Endodermal cell (in vitro differentiated cells): Measurements from ENCODE around the gene VPS26C. TPM values are rescaled to one million over a fixed set of nuclear protein-coding genes. Genes with fewer than 3 reads are reported as not detected.

ENCODE experiments used
- DNase-seq: peaks from one replicate; pipeline ENCODE4 v3.0.0-alpha.2; 2017
- H3K27ac ChIP-seq: 2 replicates; pipeline ENCODE4 v1.5.1; 2013; ENCODE audit warnings: mild to moderate bottlenecking, low read depth, low read length, moderate library complexity
- H3K27me3 ChIP-seq: 2 replicates; pipeline ENCODE4 v1.6.1; 2013; ENCODE audit warnings: mild to moderate bottlenecking, low read length, moderate library complexity; ENCODE audit not compliant: insufficient read depth, control insufficient read depth, poor library complexity, severe bottlenecking
- H3K36me3 ChIP-seq: 2 replicates; pipeline ENCODE4 v1.7.0; 2013; ENCODE audit warnings: mild to moderate bottlenecking, low read length, moderate library complexity; ENCODE audit not compliant: control insufficient read depth, insufficient read depth
- H3K4me1 ChIP-seq: one replicate; pipeline ENCODE4 v1.7.0; 2013; ENCODE audit warnings: low read length; ENCODE audit not compliant: control insufficient read depth, insufficient read depth
- H3K4me3 ChIP-seq: 2 replicates; pipeline ENCODE4 v1.5.1; 2013; ENCODE audit warnings: mild to moderate bottlenecking, low read length, moderate library complexity
- H3K9ac ChIP-seq: 2 replicates; pipeline ENCODE4 v1.6.1; 2013; ENCODE audit warnings: mild to moderate bottlenecking, low read length, moderate library complexity; ENCODE audit not compliant: poor library complexity, severe bottlenecking; ENCODE audit errors: extremely low read depth
- H3K9me3 ChIP-seq: 2 replicates; pipeline ENCODE4 v1.6.1; 2013; ENCODE audit warnings: mild to moderate bottlenecking, low read length, moderate library complexity; ENCODE audit not compliant: control insufficient read depth
- H3K27ac Mint-ChIP-seq: 2 replicates; pipeline ENCODE4 v1.8.0; 2020; ENCODE audit warnings: mixed read lengths
- H3K27me3 Mint-ChIP-seq: 2 replicates; pipeline ENCODE4 v1.8.0; 2021; ENCODE audit warnings: mild to moderate bottlenecking, mixed read lengths; ENCODE audit not compliant: insufficient read depth
- H3K36me3 Mint-ChIP-seq: 2 replicates; pipeline ENCODE4 v1.8.0; 2020; ENCODE audit warnings: low read depth, mixed read lengths
- H3K4me1 Mint-ChIP-seq: 2 replicates; pipeline ENCODE4 v1.8.0; 2020; ENCODE audit warnings: mixed read lengths
- H3K4me3 Mint-ChIP-seq: 2 replicates; pipeline ENCODE4 v1.8.0; 2020; ENCODE audit warnings: mild to moderate bottlenecking, moderate library complexity, mixed read lengths
- H3K9me3 Mint-ChIP-seq: 2 replicates; pipeline ENCODE4 v1.8.0; 2020; ENCODE audit warnings: mild to moderate bottlenecking, mixed read lengths
- CTCF ChIP-seq: fragments of 200-600 bp; sonication (generic); conservative IDR thresholded peaks from 2 replicates; pipeline ENCODE4 v1.5.0; 2021; ENCODE audit warnings: antibody characterized with exemption, mild to moderate bottlenecking
- WGBS, 2 experiments: methylation state at CpG; one replicate each; pipeline versions ENCODE4 v1.1.5 to v1.1.7; 2013; ENCODE audit warnings: missing lambda C conversion rate in 2 of 2, mixed read lengths in 1 of 2; ENCODE audit not compliant: insufficient coverage in 1 of 2, insufficient read length in 1 of 2; 5-methylcytosine and 5-hydroxymethylcytosine counted together
- total RNA-seq, 2 donors: library from RNA; stranded (reverse); fragmentation: NEBNext Ultra II Directional in 1 of 2; extraction: Animal tissue kit (Norgen Biotek cat#: 25700) in 1 of 2; gene quantifications; 2 replicates in 1 of 2; 3 replicates in 1 of 2; pipeline ENCODE4 v1.2.1, GENCODE V29; 2021

VPS26C gene
- total RNA-seq, 2 donors from 2014 or later: 37.1 to 61.0 TPM

GRCh38 chr21:37243961-37244360, 23.2 kb downstream of the VPS26C start:
- no peaks in the 10 kb centered on the region for H3K9me3 ChIP-seq
- no peaks in the 10 kb centered on the region for H3K27me3 ChIP-seq
- Mint-ChIP-seq H3K9me3 (no peaks in the 10 kb centered on the region), H3K27ac (no peak overlapping the region), H3K4me3 (no peak overlapping the region), H3K36me3 (peaks cover 23% of the 10 kb centered on the region), H3K27me3 (no peaks in the 10 kb centered on the region), H3K4me1 (peaks cover 26% of the 10 kb centered on the region)
- H3K36me3 ChIP-seq: peaks cover 11% of the 10 kb centered on the region
- H3K4me3 ChIP-seq: no peak overlapping the region
- H3K9ac ChIP-seq: no peak overlapping the region
- H3K27ac ChIP-seq: no peak overlapping the region
- 96% methylated on average over 6 of the region's 6 CpGs for WGBS, 2 experiments
- peaks cover 3% of the 10 kb centered on the region for H3K4me1 ChIP-seq
- no peak for TF ChIP-seq CTCF
- no peak for DNase-seq

- WGBS, 2 experiments: 82 to 100% methylated on average over 2 to 6 of the region's 7 CpGs
- Mint-ChIP-seq H3K4me3 (no peak overlapping the region), H3K27ac (no peak overlapping the region), H3K27me3 (no peaks in the 10 kb centered on the region), H3K36me3 (peaks cover 28% of the 10 kb centered on the region), H3K9me3 (no peaks in the 10 kb centered on the region), H3K4me1 (peaks cover 25% of the 10 kb centered on the region)
- H3K9ac ChIP-seq: no peak overlapping the region
- no peak for DNase-seq
- no peaks in the 10 kb centered on the region for H3K27me3 ChIP-seq
- H3K36me3 ChIP-seq: peaks cover 33% of the 10 kb centered on the region
- TF ChIP-seq CTCF: no peak
- peaks cover 3% of the 10 kb centered on the region for H3K4me1 ChIP-seq
- H3K9me3 ChIP-seq: no peaks in the 10 kb centered on the region
- H3K27ac ChIP-seq: no peak overlapping the region
- no peak overlapping the region for H3K4me3 ChIP-seq
These were observed 25.7 kb downstream of the VPS26C start for GRCh38 chr21:37241426-37241825.

- H3K27ac Mint-ChIP-seq: no peak overlapping the region
- 87 to 90% methylated on average over 5 to 8 of the region's 8 CpGs for WGBS, 2 experiments
- peak; percentile 57 for DNase-seq
These were observed 26.2 kb downstream of the VPS26C start for GRCh38 chr21:37240978-37241377.

More at GRCh38 chr21:37240978-37241377, 26.2 kb downstream of the VPS26C start:
- H3K9ac ChIP-seq: no peak overlapping the region
- Mint-ChIP-seq H3K27me3 (no peaks in the 10 kb centered on the region), H3K36me3 (peaks cover 30% of the 10 kb centered on the region), H3K4me3 (no peak overlapping the region), H3K4me1 (peaks cover 25% of the 10 kb centered on the region), H3K9me3 (no peaks in the 10 kb centered on the region)
- no peak for TF ChIP-seq CTCF
- H3K27me3 ChIP-seq: no peaks in the 10 kb centered on the region
- H3K4me1 ChIP-seq: peaks cover 3% of the 10 kb centered on the region
- H3K27ac ChIP-seq: no peak overlapping the region
- H3K9me3 ChIP-seq: no peaks in the 10 kb centered on the region
- H3K4me3 ChIP-seq: no peak overlapping the region
- H3K36me3 ChIP-seq: peaks cover 34% of the 10 kb centered on the region
